ENCODE results near the gene RCAN3. TPM values are rescaled to one million over a fixed set of nuclear protein-coding genes. Genes with fewer than 3 reads are reported as not detected.
"Not testable (repeated sequence)": the region's sequence is repeated elsewhere in the genome, so short reads cannot be mapped to it uniquely, and the experiment has no call there.

The RCAN3 gene
- total RNA-seq, 1 experiment from 2014 or later, result 10.2 TPM

- H3K27me3 Mint-ChIP-seq (ENCODE audit: insufficient read depth, unreplicated experiment), result no peaks in the 10 kb centered on the region
- intact Hi-C loops (cut with micrococcal nuclease; ENCODE audit: unreplicated experiment), result no loop called here
- peaks cover 5% of the 10 kb centered on the region for H3K36me3 Mint-ChIP-seq (ENCODE audit: insufficient read depth, unreplicated experiment)
Observed at GRCh38 chr1:24508911-24509310, 6.3 kb downstream of the RCAN3 start.

GRCh38 chr1:24513706-24514105 lies 11.1 kb downstream of the RCAN3 start:
- no peaks in the 10 kb centered on the region for H3K4me1 ChIP-seq
- H3K9me3 ChIP-seq, result no peaks in the 10 kb centered on the region
- no peak overlapping the region for H3K4me3 ChIP-seq (ENCODE audit: low read depth, low read length)
- Mint-ChIP-seq H3K9me3 (ENCODE audit: unreplicated experiment) (no peaks in the 10 kb centered on the region), H3K27me3 (ENCODE audit: insufficient read depth, unreplicated experiment) (no peaks in the 10 kb centered on the region), H3K36me3 (ENCODE audit: insufficient read depth, unreplicated experiment) (peaks cover 17% of the 10 kb centered on the region), H3K4me1 (ENCODE audit: low read depth, unreplicated experiment) (no peaks in the 10 kb centered on the region), H3K4me3 (ENCODE audit: unreplicated experiment) (no peak overlapping the region), H3K27ac (ENCODE audit: unreplicated experiment) (no peak overlapping the region)
- no peak for DNase-seq
- no TSS peak for BruUV-seq (replicated peaks)
- no peaks in the 10 kb centered on the region for H3K36me3 ChIP-seq (ENCODE audit: control insufficient read depth, insufficient read depth, low read length)
- H3K27me3 ChIP-seq (replicated peaks; ENCODE audit: control insufficient read depth, insufficient read depth, low read length), result no peaks in the 10 kb centered on the region
- TF ChIP-seq, protein P1, sequence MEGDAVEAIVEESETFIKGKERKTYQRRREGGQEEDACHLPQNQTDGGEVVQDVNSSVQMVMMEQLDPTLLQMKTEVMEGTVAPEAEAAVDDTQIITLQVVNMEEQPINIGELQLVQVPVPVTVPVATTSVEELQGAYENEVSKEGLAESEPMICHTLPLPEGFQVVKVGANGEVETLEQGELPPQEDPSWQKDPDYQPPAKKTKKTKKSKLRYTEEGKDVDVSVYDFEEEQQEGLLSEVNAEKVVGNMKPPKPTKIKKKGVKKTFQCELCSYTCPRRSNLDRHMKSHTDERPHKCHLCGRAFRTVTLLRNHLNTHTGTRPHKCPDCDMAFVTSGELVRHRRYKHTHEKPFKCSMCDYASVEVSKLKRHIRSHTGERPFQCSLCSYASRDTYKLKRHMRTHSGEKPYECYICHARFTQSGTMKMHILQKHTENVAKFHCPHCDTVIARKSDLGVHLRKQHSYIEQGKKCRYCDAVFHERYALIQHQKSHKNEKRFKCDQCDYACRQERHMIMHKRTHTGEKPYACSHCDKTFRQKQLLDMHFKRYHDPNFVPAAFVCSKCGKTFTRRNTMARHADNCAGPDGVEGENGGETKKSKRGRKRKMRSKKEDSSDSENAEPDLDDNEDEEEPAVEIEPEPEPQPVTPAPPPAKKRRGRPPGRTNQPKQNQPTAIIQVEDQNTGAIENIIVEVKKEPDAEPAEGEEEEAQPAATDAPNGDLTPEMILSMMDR (IDR thresholded peaks at IDR 0.05; ENCODE audit: insufficient read depth in 1 of 2, low read depth in 1 of 2, low read length in 1 of 2, severe bottlenecking in 1 of 2, unreplicated experiment in 1 of 2), result no peak
- intact Hi-C loops (cut with micrococcal nuclease; ENCODE audit: unreplicated experiment), result no loop called here
- CTCF ChIA-PET, result no interaction called here
- POLR2A ChIA-PET, result no interaction called here

More at GRCh38 chr1:24508911-24509310, 6.3 kb downstream of the RCAN3 start:
- no peaks in the 10 kb centered on the region for H3K9me3 ChIP-seq
- DNase-seq, result no peak
- ChIA-PET CTCF (interaction anchor here (0.6 kb wide), 1 partner anchor 871 kb away, joined by 3 read pairs; no protein-coding TSS in a partner anchor), POLR2A (no interaction called here)
- Mint-ChIP-seq H3K4me1 (ENCODE audit: low read depth, unreplicated experiment) (peaks cover 14% of the 10 kb centered on the region), H3K9me3 (ENCODE audit: unreplicated experiment) (no peaks in the 10 kb centered on the region), H3K4me3 (ENCODE audit: unreplicated experiment) (no peak overlapping the region), H3K27ac (ENCODE audit: unreplicated experiment) (no peak overlapping the region)
- H3K4me3 ChIP-seq (ENCODE audit: low read depth, low read length), result no peak overlapping the region
- no peaks in the 10 kb centered on the region for H3K4me1 ChIP-seq
- BruUV-seq (replicated peaks), result no TSS peak
- TF ChIP-seq, protein P1 (IDR thresholded peaks at IDR 0.05; ENCODE audit: insufficient read depth in 1 of 2, low read depth in 1 of 2, low read length in 1 of 2, severe bottlenecking in 1 of 2, unreplicated experiment in 1 of 2), result no peak
- H3K27me3 ChIP-seq (replicated peaks; ENCODE audit: control insufficient read depth, insufficient read depth, low read length), result no peaks in the 10 kb centered on the region
- H3K36me3 ChIP-seq (ENCODE audit: control insufficient read depth, insufficient read depth, low read length), result no peaks in the 10 kb centered on the region

GRCh38 chr1:24514946-24515345 lies 12.3 kb downstream of the RCAN3 start:
- peaks cover 17% of the 10 kb centered on the region for H3K36me3 Mint-ChIP-seq (ENCODE audit: insufficient read depth, unreplicated experiment)
- H3K27ac Mint-ChIP-seq (ENCODE audit: unreplicated experiment), result no peak overlapping the region
- Histone ChIP-seq H3K4me3 (ENCODE audit: low read depth, low read length) (no peak overlapping the region), H3K27me3 (replicated peaks; ENCODE audit: control insufficient read depth, insufficient read depth, low read length) (no peaks in the 10 kb centered on the region), H3K36me3 (ENCODE audit: control insufficient read depth, insufficient read depth, low read length) (no peaks in the 10 kb centered on the region), H3K9me3 (no peaks in the 10 kb centered on the region), H3K4me1 (no peaks in the 10 kb centered on the region)
- TF ChIP-seq, protein P1 (IDR thresholded peaks at IDR 0.05; ENCODE audit: insufficient read depth in 1 of 2, low read depth in 1 of 2, low read length in 1 of 2, severe bottlenecking in 1 of 2, unreplicated experiment in 1 of 2), result no peak
- H3K27me3 Mint-ChIP-seq (ENCODE audit: insufficient read depth, unreplicated experiment), result no peaks in the 10 kb centered on the region
- ChIA-PET CTCF (interaction anchor here (1.7 kb wide), 1 partner anchor 26 kb away, joined by 4 read pairs; no protein-coding TSS in a partner anchor), POLR2A (interaction anchor here (0.6 kb wide), 1 partner anchor 726 kb away, joined by 3 read pairs; no protein-coding TSS in a partner anchor)
- H3K9me3 Mint-ChIP-seq (ENCODE audit: unreplicated experiment), result no peaks in the 10 kb centered on the region
- H3K4me1 Mint-ChIP-seq (ENCODE audit: low read depth, unreplicated experiment), result no peaks in the 10 kb centered on the region
- intact Hi-C loops (cut with micrococcal nuclease; ENCODE audit: unreplicated experiment), result no loop called here
- DNase-seq, result no peak
- no TSS peak for BruUV-seq (replicated peaks)
- H3K4me3 Mint-ChIP-seq (ENCODE audit: unreplicated experiment), result no peak overlapping the region

- not testable (repeated sequence) for DNase-seq; BruUV-seq (replicated peaks); H3K4me1 Mint-ChIP-seq (ENCODE audit: low read depth, unreplicated experiment)
Observed at GRCh38 chr1:24515671-24516209, 13.1 kb downstream of the RCAN3 start.

More at GRCh38 chr1:24515671-24516209, 13.1 kb downstream of the RCAN3 start:
- intact Hi-C loops (cut with micrococcal nuclease; ENCODE audit: unreplicated experiment); H3K4me1 ChIP-seq; H3K9me3 ChIP-seq; H3K36me3 ChIP-seq (ENCODE audit: control insufficient read depth, insufficient read depth, low read length); H3K27me3 ChIP-seq (replicated peaks; ENCODE audit: control insufficient read depth, insufficient read depth, low read length); POLR2A ChIA-PET; H3K4me3 Mint-ChIP-seq (ENCODE audit: unreplicated experiment); H3K9me3 Mint-ChIP-seq (ENCODE audit: unreplicated experiment); H3K4me3 ChIP-seq (ENCODE audit: low read depth, low read length); H3K27ac Mint-ChIP-seq (ENCODE audit: unreplicated experiment); H3K27me3 Mint-ChIP-seq (ENCODE audit: insufficient read depth, unreplicated experiment): not testable (repeated sequence)
- CTCF ChIA-PET, result interaction anchor here (1.7 kb wide), 1 partner anchor 26 kb away, joined by 4 read pairs; no protein-coding TSS in a partner anchor
- H3K36me3 Mint-ChIP-seq (ENCODE audit: insufficient read depth, unreplicated experiment), result peaks cover 17% of the 10 kb centered on the region

All from Caco-2 (cell line).